ENCODE results near the gene EEF2.

EEF2 gene

GRCh38 chr19:3983936-3984583 lies 1.2 kb downstream of the EEF2 start:
- no peak for DNase-seq

GRCh38 chr19:3983542-3983914 lies 1.7 kb downstream of the EEF2 start:
- no peak for DNase-seq

- no peak for DNase-seq
These were observed 2.3 kb downstream of the EEF2 start for GRCh38 chr19:3982701-3983541.

GRCh38 chr19:3981736-3982681 lies 3.3 kb downstream of the EEF2 start:
- no peak for DNase-seq

GRCh38 chr19:3981373-3981735 lies 3.9 kb downstream of the EEF2 start:
- no peak for DNase-seq

GRCh38 chr19:3980353-3981251 lies 4.7 kb downstream of the EEF2 start:
- no peak for DNase-seq

- DNase-seq, result no peak
These were observed 5.5 kb downstream of the EEF2 start for GRCh38 chr19:3979674-3980352.

- no peak for DNase-seq
These were observed 6.0 kb downstream of the EEF2 start for GRCh38 chr19:3979289-3979673.

GRCh38 chr19:3978145-3978544 lies 7.1 kb downstream of the EEF2 start:
- no peak for DNase-seq

GRCh38 chr19:3977242-3978143 lies 7.8 kb downstream of the EEF2 start:
- DNase-seq, result no peak

- DNase-seq, result no peak
These were observed 8.6 kb downstream of the EEF2 start for GRCh38 chr19:3976495-3977241.

- DNase-seq, result no peak
These were observed 9.6 kb downstream of the EEF2 start for GRCh38 chr19:3975637-3976087.

GRCh38 chr19:3975144-3975543 lies 10.1 kb downstream of the EEF2 start:
- no peak for DNase-seq

GRCh38 chr19:3970808-3971598 lies 14.3 kb downstream of the EEF2 start, which contains the start of gene DAPK3:
Gene DAPK3 (minus strand): TSS chr19:3971099. CDS start chr19:3969735, 1,364 bp downstream.
- DNase-seq, result peak; percentile 89

- no peak for DNase-seq
These were observed 14.9 kb downstream of the EEF2 start for GRCh38 chr19:3970313-3970807.

- no peak for DNase-seq
These were observed 15.6 kb downstream of the EEF2 start for GRCh38 chr19:3969435-3970312.

Data from NCI-H1048 (cell line).